Vagina (tissue), 2 donors: ENCODE data around the gene NCS1.

Experiments
- POLR2A ChIP-seq, 2 donors: fragments of 450-650 bp; IDR thresholded peaks; one replicate each; pipeline ENCODE4 v1.6.1; 2017; ENCODE audit warnings: antibody characterized with exemption in 2 of 2, mild to moderate bottlenecking in 2 of 2, moderate library complexity in 2 of 2
- TF ChIP-seq, protein P1 (sequence below), 3 experiments: fragments of 450-650 bp in 2 of 3; fragments of 200-600 bp in 1 of 3; sonication (generic) in 1 of 3; IDR thresholded peaks; one replicate each; pipeline ENCODE4 v1.5.1; 2017 to 2019; ENCODE audit warnings: antibody characterized with exemption in 3 of 3, mild to moderate bottlenecking in 2 of 3, moderate library complexity in 2 of 3

DNA sequence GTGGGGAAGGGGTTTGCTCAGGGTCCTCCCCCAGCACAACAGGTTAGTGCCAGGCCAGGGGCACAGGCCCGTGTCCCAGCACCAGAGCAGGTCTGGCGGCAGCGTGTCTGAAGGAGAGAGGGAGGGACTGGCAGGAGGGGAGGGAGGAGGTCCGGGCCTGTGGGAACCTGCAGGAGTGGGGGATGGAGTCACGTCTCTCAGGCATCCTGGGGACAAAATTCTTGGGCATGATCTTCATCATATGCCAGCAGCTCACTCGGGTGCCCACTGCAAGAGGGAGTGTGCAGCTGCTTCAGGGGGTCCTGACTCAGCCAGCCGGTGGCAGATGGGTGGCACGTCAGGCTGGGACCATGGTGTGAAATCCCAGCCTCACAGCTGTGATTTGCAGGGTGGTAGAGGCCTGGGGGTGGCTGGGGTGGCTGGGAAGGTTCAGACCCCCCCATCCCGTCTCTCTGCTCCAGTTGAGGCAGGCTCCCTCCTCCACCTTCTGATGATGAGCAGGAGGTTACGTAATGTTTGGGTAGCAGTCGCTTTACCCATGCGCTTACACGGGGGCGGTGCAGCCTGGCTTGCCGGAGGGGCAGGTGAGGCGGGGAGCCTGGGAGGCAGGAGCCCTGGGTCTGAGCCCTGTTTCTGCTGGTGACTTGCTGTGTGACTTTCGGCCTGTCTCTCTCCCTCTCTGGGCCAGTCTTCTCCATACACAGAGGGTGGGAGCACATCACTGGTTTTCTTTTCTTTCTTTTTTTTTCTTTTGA, 40.5 kb downstream of the NCS1 start:
- TF ChIP-seq, protein P1, sequence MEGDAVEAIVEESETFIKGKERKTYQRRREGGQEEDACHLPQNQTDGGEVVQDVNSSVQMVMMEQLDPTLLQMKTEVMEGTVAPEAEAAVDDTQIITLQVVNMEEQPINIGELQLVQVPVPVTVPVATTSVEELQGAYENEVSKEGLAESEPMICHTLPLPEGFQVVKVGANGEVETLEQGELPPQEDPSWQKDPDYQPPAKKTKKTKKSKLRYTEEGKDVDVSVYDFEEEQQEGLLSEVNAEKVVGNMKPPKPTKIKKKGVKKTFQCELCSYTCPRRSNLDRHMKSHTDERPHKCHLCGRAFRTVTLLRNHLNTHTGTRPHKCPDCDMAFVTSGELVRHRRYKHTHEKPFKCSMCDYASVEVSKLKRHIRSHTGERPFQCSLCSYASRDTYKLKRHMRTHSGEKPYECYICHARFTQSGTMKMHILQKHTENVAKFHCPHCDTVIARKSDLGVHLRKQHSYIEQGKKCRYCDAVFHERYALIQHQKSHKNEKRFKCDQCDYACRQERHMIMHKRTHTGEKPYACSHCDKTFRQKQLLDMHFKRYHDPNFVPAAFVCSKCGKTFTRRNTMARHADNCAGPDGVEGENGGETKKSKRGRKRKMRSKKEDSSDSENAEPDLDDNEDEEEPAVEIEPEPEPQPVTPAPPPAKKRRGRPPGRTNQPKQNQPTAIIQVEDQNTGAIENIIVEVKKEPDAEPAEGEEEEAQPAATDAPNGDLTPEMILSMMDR (IDR thresholded peaks at IDR 0.05) = no peak
- TF ChIP-seq POLR2A (IDR thresholded peaks at IDR 0.05) = no peak
